ENCODE measurements around the gene CAMK2D. TPM values are rescaled to one million over a fixed set of nuclear protein-coding genes. Genes with fewer than 3 reads are reported as not detected.

CAMK2D gene
- total RNA-seq, 1 experiment from 2014 or later: 24.4 TPM

DNA sequence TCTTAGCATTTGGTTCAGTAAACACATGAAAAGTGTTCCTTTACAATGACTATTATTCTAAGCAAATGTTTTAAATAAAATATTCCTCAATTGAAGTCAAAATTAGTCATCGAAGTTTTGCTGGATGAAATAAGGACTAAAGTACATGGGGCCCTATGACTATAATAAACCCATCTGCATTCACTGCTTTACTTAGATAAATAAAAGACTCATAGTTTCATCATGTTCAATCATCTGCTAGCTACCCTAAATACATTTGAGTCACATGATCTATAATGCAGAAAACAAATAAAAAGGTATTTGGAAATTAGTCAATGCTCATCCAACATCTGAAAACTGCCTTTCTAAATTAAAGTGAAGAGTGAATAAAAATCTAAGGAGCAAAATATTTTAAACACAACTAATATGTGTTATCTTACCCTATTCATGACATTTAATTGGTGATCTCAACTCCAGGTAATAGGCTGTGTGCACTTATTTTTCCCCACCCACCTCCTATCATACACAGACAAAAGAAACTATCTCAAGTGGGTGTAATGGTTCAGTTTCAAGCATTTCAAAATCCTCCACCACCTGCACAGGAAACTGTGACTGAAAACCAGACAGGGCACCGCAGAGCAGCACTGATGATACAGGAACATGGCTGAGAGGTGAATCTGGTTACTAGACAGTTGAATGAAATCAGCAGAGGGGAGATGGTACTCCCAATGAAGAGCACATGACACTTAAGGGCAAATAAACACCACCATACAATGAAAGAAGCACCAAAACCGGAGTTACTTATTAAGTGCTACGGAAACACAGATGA lies 78.6 kb downstream of the CAMK2D start:
- no peak for DNase-seq (ENCODE audit: low read depth)

DNA sequence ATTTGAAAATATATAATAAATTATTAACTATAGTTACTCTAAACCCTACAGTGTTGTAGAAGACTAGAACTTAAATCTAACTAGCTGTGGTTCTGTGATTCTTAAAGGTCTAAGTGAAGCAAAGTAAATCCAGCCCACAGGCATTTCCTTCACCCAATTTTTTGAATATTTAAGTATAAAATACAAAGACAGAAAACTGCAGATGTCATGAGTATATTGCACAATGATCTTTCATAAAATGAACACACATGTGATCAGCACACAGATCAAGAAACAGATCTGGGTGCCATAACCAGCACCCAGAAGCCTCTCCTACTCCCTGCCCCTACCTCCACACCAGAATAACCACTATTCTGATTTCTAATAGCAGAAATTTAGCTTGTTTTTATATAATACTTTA lies 82.9 kb downstream of the CAMK2D start:
- DNase-seq (ENCODE audit: low read depth): no peak

DNA sequence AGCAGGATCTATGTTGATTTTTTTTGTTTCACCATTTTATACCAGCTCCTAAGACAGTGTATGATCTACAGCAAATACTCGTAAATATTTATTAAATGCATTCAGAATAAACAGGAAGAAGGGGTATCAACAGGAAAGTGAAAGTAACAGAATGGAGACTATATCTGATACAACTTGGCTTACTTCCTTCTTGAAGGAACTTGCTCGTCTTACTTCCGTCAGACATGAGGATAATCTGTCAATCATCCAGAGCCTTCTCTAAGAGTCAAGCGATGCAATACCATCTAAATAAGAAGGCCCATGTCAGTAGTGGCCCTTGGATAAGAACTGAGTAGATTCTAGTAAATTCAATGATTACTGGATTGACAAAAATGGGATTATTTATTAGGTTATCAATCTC lies 84.2 kb downstream of the CAMK2D start:
- no peak for DNase-seq (ENCODE audit: low read depth)

DNA sequence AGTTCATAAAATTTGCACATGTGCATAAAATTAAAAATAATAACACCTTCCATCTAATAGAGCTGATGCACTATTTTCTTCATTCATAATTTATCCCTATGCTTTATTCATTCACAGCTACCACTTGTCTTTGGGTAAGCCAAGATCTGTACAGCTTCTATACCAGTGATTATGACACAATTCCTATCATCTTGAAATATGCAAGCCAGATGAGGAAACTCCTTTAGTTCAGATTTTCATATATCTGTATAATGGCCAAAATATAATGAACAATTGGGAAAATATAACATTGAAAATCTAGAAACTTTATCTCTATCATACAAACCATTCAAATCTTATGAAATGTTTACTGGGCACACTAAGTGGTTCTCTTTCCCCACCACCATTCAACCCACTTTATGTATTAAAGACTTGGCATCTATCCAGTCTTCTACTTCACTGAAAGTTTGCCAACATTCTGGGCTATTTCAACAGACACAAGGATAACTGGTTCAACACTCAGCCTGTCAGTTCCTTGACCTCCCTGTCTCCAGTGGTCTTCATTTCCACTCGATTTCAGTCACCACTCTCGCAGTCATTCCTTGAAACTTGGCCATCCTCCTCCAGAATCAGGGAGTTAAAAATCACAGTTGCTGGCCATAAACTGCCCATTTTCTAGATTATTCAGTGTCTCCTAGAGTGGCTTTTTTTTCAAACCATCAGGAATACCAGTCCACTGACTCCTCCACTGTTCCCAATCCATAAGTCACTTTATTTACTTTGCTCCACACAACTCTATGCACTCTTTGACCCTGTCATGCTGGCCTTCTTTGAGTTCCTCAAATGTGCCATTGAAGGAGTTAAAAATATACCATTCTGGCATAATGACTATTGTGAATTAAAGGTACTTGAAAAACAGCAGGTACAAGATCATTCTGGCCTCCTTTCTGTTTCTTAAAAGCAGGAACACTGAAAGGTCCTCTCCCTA lies 85.5 kb downstream of the CAMK2D start:
- peak; percentile 5 for DNase-seq (ENCODE audit: low read depth)

DNA sequence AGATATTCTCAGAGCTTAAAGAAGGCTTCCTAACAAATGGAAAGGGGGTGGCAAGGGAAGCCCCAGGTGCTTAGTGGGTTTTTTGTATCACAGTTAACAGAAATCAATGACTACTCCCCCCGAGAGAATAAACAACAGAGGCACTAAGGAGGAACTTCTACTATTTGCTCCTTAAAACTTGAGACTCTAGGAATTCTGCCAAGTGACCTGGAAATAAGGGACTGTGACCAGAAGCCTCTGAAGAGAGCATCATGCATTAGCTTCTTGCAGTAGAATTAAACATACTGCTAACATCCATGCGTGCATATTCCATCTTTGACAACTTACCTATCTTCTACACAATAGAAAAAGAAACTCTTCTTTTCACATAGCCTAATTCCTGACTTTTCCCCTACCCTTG lies 86.8 kb downstream of the CAMK2D start:
- DNase-seq (ENCODE audit: low read depth): no peak

DNA sequence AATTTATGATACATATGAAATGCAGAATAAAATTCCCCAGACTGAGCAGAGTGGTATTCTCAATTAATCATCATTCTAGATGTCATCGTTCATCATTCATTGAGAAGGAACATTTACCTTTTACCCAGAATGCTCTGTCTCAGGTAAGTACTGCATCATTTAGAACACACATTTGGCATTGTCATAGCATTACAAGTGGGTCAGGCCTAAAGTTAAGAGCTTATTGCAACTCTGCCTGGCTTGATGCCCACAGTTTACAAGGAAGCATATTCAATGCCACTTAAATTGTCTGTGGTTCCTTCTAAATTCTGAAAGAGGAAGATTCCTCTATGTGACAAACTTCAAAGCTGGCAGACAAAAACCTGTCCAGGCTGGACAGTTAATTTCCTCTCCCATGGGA lies 87.3 kb downstream of the CAMK2D start:
- no peak for DNase-seq (ENCODE audit: low read depth)

DNA sequence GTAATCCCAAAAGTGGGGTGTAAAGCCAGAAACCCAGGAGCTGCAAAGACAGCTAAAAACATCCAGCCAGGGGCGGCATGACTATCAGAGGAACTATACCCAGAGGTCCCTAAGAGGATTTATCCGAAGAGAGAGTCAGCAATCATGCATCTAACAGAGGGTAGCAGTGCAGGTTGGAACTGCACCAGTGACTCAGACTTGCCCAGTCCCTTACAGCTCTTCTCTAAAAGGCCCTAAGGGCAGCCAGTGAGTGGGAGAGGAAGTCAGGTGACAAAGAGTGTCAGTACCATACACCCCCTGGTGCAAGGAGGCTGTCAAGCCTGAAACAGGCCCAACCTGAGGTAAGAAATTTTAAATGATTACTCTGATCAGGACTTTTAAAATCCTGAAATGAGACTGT lies 88.1 kb downstream of the CAMK2D start:
- peak; percentile 86 for DNase-seq (ENCODE audit: low read depth)

DNA sequence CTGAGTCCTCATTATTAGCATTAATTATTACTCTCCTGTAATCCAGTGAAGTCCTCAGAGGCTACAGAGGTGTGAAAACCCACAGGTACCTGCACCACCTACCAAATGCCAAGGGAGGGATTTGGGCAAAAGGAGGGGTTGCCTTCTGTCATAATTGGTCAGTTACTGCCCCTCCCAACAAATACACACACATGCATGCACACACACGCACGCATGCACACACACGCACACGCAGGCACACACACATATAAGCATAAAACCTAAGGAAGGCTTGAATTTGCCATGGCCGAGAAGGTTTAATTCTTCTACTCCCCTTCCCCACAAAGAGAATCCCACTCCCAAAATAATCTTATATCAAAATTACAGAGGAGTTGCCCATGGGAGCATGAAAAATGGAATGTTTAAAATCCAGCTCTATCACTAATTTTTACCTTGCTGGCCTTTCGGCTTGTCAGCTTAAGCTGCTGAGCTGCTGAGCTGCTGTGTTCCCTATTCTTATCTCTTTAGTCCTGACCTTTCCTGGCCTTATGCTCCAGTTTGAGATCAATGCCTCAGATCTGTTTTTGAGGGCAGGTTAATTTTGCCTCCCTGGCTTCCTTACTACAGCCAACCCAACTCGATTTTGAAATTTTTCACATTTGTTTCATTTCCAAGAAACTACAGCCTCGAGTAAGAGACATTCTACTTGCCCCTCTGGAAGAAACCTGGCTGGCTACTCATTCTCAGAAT lies 95.0 kb downstream of the CAMK2D start:
- DNase-seq (ENCODE audit: low read depth): no peak

DNA sequence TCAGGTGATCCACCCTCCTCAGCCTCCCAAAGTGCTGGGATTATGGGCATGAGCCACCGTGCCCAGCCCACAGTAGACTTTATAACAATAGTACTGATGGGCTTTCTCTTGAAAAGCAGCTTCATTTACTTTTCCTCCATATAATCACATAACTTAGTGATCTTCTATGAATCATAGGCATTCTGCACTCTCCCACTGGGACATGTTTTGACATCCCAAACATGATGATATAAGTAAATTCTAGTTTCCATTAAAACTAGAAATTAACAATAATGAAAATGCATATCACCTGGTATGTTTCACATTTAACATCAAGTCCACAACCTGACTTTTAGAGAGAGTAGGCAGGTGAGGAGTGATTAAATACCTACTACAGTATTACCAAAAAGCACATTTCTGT lies 96.5 kb downstream of the CAMK2D start:
- DNase-seq (ENCODE audit: low read depth): no peak

DNA sequence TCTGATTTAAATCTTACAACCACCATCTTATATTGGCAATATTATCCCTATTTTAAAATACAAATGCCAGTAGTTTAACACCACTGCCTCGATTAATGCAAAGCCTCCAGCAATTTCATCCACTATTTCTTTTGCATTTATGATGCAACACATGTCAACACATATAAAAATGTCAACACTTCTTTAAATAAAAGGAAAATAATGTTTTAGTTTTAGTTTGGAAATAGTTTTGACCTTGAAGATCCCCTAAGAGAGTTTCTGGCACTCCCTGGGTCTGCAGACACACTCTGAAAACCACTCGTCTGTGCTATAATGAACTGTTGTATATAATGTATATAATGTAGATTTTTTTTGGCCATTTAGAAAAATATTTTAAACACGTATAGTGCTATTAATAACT lies 99.0 kb downstream of the CAMK2D start:
- DNase-seq (ENCODE audit: low read depth): no peak

DNA sequence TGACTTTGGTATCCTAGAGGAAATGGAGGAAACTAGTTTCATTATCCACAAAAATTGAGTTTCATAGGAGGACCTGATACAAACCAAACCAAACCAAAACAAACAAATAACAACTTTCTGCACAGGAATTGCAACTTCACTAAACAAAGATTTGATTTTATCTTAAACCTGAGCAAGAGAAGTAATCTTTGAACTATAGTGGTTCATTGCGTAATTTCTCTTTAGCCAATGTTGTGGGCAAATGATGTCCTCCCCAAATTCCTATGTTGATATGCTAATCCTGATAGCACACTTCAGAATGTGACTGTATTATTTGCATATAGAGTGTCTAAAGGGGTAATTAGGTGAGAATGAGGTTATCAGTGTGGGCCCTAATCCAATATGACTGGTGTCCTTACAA lies 102.4 kb downstream of the CAMK2D start:
- no peak for DNase-seq (ENCODE audit: low read depth)

DNA sequence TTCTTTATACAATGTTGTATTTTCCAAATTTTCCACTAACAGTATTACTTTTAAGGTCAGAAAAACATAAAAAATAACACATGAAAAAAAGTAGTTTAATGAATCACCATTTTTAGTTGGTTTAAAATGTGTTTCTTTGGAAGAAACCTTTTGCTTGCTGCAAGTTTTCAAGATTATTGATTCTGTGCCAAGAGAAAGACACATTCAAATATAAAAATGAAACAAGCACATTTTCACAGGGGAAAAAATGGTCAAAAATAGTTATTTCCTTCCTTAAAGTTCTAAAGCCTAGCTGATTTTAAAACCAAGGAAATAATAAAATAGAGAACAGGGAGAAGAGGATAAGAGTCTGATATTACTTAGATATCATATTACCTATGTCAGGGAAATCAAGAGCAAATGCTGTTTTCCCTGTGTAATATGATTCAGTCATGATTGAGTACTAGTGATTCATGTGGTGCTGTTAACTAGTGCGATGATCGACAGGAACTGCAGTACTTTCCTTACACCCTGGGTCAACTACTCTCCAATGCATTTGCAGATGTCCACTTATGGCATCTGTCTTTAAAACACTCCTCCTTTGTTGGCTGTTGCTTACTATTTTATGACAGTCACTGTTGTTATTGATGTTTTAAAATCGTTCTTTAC lies 103.8 kb downstream of the CAMK2D start:
- peak; percentile 41 for DNase-seq (ENCODE audit: low read depth)

DNA sequence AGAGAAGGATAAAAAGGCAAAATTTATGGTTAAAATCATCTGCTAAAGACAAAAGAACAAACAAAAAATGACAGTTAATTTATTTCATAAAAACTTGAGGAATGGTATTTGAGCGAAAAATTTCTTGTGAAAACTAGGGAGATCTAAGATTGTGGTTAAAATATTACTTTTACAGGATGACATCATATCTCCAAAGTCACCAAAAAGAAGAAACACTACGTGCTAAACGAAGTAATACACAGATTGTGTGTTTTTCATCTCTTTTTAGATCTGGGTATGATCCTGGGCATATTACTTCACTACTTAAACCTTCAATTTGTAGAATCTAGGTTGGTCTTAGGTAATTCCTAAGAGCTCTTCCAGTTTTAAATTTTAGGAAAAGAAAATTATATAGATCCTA lies 107.7 kb downstream of the CAMK2D start:
- DNase-seq (ENCODE audit: low read depth): no peak

DNA sequence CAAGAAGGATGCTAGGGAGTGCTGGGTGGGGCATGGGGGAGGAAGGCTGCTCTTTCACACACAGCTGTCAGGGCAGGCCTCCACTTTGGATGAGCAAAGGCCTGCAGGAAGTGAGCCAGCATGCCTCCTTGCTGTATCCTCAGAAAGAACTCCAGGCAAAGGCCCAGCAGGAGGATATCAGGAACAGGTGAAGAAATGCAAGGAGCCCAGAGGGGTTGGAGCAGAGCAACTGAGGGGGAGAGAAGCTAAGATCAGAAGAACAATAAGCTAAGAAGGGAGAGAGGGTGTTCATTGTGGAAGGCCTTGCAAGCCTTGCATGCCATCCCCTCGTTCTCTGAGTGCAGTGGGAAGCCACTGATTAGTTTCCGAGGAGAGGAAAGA lies 115.1 kb downstream of the CAMK2D start:
- DNase-seq (ENCODE audit: low read depth): peak; percentile 39

DNA sequence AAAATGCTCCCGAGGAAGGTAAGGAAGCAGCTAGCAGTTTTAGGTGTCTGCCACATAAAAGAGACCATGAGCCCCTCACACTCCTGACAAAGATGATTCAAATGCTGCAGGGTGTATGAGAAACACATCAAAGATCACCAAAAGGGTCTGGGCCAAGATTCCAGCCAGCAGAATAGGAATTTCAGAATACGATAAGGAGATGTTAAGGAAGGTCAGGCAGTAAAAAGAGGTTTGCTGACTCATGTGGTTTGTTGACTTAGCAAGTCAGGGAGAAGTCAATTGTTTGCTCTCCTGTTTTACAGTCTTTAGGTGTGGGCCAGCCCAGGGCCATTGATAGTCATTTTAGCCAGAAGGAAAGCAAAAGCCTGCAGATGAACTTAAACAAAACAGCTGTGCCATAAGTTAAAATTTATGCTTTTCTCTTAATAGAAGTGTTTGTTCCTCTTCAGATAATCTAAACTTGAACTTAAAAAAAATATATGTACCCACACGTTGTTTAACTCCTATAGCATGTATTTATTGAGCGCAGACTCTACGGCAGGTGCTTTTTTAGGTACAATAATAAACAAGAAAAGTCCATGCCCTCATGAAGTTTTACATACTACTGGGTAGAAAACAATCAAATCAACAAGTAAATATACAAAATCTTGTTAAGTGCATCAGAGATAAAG lies 115.6 kb downstream of the CAMK2D start:
- DNase-seq (ENCODE audit: low read depth): peak; percentile 87

DNA sequence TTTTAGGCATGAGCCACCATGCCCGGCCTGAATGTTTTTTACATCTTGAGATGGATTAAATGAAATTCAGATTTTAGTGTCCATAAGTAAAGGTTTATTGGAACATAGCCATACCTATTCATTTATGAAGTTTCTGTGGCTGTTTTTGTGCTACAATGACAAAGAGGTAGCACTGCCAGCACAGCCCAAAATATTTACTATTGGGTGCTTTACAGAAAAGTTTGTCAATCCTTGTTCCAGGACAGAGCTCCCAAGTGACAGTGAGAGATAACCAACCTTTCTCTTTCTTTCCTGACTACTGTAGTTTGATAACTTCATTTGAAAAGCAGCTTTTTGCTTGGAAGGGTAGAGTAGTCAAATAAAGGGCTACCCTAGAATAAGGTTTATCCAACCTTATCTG lies 116.2 kb downstream of the CAMK2D start:
- no peak for DNase-seq (ENCODE audit: low read depth)

DNA sequence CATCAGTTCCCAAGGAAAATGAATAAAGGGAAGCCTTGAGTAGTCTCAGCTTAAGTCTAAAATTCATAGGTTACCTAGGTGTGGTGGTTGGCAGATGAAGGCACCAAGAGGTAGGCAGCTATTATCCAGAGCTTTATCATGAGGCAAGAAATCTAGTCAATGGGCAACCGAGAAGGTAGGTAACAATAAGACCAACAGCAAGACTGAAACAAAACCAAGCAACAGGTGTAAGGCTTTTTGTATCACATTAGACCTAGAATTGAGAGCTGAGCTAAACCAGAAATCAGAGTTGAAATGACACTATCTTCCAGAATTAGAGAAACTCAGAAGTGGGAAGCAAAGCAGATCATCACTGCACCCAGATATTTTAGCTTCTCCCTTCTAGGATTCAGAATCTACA lies 117.1 kb downstream of the CAMK2D start:
- no peak for DNase-seq (ENCODE audit: low read depth)

DNA sequence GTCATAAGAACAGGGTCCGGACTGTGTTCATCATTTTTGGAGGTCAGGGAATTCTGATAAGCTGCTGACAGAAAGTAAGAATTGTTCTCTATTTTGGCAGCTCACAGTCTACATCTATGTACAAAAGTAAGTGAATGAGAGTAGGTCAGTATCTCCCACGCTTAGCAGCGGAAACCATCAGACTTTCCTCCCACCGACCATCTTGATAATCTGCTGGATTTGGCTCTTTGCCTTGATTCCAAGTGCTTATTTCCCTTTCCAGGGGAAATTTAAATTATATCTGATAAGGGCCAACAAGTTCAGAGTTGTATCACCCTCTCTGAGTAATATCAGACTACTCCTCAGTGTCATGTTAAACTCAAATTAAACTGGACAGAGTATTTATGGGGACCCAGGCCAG lies 118.0 kb downstream of the CAMK2D start:
- DNase-seq (ENCODE audit: low read depth): no peak

DNA sequence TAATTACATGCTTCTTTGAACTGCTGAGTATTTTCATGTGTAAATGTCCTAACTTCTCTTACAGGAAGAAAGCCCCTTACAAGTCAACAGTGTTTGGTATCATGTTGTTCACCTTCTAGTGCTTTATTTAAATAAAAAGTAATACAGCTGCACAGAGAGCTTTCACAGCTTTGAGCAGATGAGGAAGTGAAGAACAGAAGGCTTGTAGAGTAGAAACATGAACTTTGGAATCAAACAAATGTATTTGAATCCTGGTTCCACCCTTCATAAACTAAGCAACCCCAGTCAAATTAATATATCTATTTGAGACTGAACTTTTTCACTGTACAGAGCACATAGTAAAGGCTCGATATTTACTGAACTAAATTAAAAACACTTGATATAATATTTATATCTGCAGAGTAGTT lies 120.5 kb downstream of the CAMK2D start:
- DNase-seq (ENCODE audit: low read depth): no peak

DNA sequence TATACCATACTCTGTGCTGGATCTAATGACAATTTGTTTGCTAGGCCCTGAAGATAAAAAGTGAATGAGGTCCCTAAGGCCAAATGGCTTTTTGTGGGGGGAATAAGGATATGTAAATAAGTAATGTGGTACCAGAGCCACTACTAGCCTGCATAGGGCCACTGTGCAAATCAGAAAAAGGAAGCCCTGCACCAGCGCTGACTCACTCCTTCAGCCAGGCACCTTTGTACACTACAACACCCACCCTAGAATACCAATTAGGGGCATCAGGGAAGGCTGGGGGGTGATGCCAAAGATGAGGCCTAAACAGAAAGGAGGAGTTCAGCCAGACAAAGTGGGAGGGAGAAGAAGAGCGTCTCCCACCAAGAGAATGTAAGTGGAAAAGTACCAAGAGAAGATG lies 122.2 kb downstream of the CAMK2D start:
- DNase-seq (ENCODE audit: low read depth): no peak

DNA sequence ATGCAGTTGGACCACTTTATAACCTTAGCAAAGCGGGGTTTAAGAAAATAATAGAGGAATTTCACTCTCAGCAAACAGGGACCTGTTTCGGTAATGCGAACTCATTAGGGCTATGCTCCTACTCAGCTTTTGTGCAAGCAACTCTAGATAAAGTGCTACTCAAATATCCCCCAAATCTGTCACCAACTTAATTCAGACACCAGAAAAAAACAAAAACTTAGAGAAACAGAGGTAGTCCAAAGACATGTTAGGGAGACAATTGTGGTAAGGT lies 123.0 kb downstream of the CAMK2D start:
- DNase-seq (ENCODE audit: low read depth): no peak

All from M059J (cell line).